Cardiac fibroblast (primary cell): ENCODE results near the gene KMT2E.

Source experiments
- DNase-seq, 2 donors: peaks; one replicate each; pipeline versions ENCODE4 v3.0.0 to v3.0.0-alpha.2; 2010; ENCODE audit warnings: low read depth in 2 of 2
- H3K4me3 ChIP-seq, 2 donors: replicated peaks in 1 of 2; 1 replicate in 1 of 2; 2 replicates in 1 of 2; pipeline ENCODE4 v1.5.1; 2011; ENCODE audit warnings: low read depth in 2 of 2, low read length in 2 of 2, mild to moderate bottlenecking in 2 of 2, moderate library complexity in 1 of 2
- TF ChIP-seq, protein P1 (sequence below): IDR thresholded peaks from one replicate; pipeline ENCODE4 v1.5.1; 2011; ENCODE audit warnings: low read depth, mild to moderate bottlenecking, low read length, inconsistent platforms

Gene KMT2E

DNA sequence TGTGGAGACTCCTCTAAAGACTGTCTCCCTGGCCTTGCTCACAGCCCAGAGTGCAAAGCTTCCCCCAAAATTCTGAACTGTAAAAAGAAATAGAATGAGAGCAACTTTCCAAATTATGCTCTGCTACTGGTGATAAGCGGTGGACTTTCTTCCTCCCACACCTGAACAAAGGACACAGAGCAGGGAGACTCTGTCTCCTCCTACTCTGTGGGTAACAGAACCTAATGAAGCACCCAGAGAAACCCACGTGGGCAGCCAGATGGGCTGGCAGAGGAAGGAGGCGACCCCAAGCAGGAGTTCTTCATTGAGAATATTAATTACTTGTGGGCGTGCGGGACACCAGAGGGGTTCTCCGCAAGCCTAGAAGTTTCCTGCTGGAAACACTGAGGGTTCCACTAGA, 139.5 kb downstream of the KMT2E start:
- no peak overlapping the region for H3K4me3 ChIP-seq
- TF ChIP-seq, protein P1, sequence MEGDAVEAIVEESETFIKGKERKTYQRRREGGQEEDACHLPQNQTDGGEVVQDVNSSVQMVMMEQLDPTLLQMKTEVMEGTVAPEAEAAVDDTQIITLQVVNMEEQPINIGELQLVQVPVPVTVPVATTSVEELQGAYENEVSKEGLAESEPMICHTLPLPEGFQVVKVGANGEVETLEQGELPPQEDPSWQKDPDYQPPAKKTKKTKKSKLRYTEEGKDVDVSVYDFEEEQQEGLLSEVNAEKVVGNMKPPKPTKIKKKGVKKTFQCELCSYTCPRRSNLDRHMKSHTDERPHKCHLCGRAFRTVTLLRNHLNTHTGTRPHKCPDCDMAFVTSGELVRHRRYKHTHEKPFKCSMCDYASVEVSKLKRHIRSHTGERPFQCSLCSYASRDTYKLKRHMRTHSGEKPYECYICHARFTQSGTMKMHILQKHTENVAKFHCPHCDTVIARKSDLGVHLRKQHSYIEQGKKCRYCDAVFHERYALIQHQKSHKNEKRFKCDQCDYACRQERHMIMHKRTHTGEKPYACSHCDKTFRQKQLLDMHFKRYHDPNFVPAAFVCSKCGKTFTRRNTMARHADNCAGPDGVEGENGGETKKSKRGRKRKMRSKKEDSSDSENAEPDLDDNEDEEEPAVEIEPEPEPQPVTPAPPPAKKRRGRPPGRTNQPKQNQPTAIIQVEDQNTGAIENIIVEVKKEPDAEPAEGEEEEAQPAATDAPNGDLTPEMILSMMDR, result no peak
- no peak for DNase-seq

DNA sequence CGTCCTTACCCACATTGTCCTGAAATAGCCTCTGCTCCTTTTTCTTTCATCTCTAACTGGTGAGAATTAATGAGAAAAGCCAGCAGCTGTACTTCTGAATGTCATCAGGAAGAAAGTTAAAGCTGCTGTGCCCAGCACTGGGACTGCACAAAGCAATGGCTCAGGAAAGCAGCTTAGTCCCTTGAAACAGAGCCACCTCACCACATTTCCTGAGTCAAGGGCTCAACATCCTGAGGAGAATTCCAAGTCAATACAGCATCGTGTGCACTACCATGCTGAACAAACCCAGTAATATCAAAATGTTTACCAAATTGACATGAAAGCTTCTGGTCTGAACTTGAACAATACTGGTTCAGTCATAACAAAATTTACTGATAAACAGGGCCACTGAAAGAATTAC, 140.1 kb downstream of the KMT2E start:
- DNase-seq, result no peak
- TF ChIP-seq, protein P1, result no peak
- no peak overlapping the region for H3K4me3 ChIP-seq

DNA sequence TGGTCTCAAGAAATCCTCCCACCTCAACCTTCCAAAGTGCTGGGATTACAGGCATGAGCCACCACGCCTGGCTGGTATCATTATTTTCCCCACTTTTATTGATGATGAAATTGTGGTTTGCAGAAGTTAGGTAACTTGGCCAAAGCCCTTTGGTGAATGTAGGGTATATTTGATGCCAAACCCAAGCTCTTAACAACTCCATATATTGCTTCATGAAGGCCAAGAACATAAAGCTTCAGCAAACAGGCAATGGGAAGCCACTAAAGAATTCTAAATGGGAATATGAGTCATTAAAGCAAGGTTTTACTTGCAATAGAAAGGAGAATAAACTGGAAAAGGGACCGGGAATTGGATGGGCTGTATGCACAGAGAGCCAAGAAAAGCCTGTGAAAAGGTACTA, 142.7 kb downstream of the KMT2E start:
- TF ChIP-seq, protein P1, result no peak
- no peak overlapping the region for H3K4me3 ChIP-seq
- DNase-seq, result peak in 1 of 2 donors; percentile 43

DNA sequence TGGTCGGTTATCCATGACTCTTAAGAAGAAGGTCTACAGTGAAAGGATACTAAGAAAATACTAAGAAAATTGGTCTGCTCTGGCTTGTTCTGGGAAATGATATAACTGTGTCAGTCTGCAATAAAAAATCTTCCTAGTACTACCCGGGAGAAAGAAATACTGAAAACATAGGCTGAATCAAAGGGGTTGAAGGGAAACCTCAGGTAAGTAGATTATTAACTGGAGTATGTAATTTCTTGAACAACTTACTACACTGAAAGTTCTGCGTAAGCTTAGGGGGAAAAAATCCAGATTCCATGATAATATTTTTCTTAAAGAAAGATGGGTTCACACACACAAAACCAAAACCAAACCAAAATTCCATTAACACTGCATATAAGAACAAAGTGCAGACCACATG, 143.3 kb downstream of the KMT2E start:
- TF ChIP-seq, protein P1, result no peak
- no peak for DNase-seq
- no peak overlapping the region for H3K4me3 ChIP-seq

DNA sequence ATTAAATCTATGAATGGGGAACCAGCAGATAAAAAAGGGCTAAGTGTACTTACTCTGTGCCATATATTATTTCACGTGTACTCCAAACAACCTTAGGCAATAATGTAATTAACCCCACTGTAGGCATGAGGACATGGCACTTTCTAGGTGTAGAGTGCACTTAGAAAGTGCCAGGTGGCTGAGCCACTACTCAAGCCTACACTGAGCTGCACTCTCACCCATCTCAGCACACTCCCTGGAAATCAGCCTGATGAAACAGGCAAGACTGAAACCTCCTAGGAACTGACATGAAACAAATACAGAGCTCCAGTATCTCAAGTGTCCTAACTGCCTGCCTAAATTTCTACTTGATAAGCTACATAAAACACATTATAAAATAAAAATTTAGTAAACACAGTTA, 147.4 kb downstream of the KMT2E start:
- TF ChIP-seq, protein P1, result no peak

More for the DNA sequence above, 147.4 kb downstream of the KMT2E start:
- DNase-seq, result no peak
- H3K4me3 ChIP-seq, result no peak overlapping the region
